Breast epithelium (tissue), 3 donors: ENCODE results near the gene RWDD2A.

Source experiments
- CTCF ChIP-seq, 3 donors: fragments of 450-650 bp; IDR thresholded peaks; one replicate each; pipeline ENCODE4 v1.5.1; 2016 to 2017; ENCODE audit warnings: antibody characterized with exemption in 3 of 3, mild to moderate bottlenecking in 3 of 3, moderate library complexity in 3 of 3
- POLR2A ChIP-seq: fragments of 450-650 bp; IDR thresholded peaks from one replicate; pipeline ENCODE4 v1.6.1; 2016; ENCODE audit warnings: antibody characterized with exemption, mild to moderate bottlenecking, moderate library complexity

DNA sequence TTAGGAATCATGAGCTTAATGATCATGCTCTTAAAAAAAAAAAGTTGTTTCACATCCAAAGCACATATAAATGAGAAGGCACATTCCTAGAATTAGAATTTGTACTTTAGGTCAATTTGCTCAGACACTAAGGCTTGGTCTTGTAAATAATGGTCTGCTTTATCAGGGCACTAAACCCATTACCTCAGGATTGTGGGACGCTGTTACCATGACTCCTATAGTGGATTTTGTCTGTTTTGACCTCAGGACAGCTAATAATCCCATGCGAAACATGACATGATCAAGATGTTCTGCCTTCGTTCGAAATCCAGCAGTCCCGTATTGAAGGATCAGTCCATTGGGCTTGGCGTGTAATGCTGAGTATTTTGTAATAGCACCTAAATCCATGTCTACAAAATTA is 2.5 kb upstream of the RWDD2A start:
- TF ChIP-seq CTCF (IDR thresholded peaks at IDR 0.05) (no peak), POLR2A (no peak)
